SK-N-SH treated with all-trans-retinoic acid at 6 μM for 48 hours (cell line): ENCODE data around the gene EIF1B.

ENCODE experiments used
- CSDC2 ChIP-seq: fragments of 250-450 bp; sonication (Bioruptor Pico); IDR thresholded peaks from 2 replicates; pipeline ENCODE4 v1.5.0; 2020; ENCODE audit warnings: mild to moderate bottlenecking, moderate library complexity
- ISL1 ChIP-seq: fragments of 250-450 bp; sonication (Bioruptor Pico); IDR thresholded peaks from 2 replicates; pipeline ENCODE4 v2.1.2; 2022; ENCODE audit warnings: mild to moderate bottlenecking, moderate library complexity
- OSR1 ChIP-seq: fragments of 250-450 bp; sonication (Bioruptor Pico); IDR thresholded peaks from 2 replicates; pipeline ENCODE4 v1.8.0; 2022; ENCODE audit warnings: moderate library complexity, mild to moderate bottlenecking, inconsistent platforms
- POU6F1 ChIP-seq: fragments of 250-450 bp; sonication (Bioruptor Pico); IDR thresholded peaks from 2 replicates; pipeline ENCODE4 v1.8.0; 2021; ENCODE audit warnings: low read depth, mild to moderate bottlenecking, moderate library complexity, borderline replicate concordance
- RARB ChIP-seq: fragments of 250-450 bp; sonication (Bioruptor Pico); IDR thresholded peaks from 2 replicates; pipeline ENCODE4 v1.8.0; 2021; ENCODE audit warnings: mild to moderate bottlenecking, moderate library complexity
- ZFP30 ChIP-seq: fragments of 450-650 bp; formaldehyde crosslinking; IDR thresholded peaks from 2 replicates; pipeline ENCODE4 v1.5.0; 2022; ENCODE audit warnings: mild to moderate bottlenecking, moderate library complexity

- no peak for TF ChIP-seq RARB (CRISPR knock-in tag)
- TF ChIP-seq ISL1, result no peak
- no peak for TF ChIP-seq CSDC2
- TF ChIP-seq OSR1 (CRISPR knock-in tag), result no peak
- no peak for TF ChIP-seq ZFP30 (CRISPR knock-in tag)
- no peak for TF ChIP-seq POU6F1 (CRISPR knock-in tag)
Measured at GRCh38 chr3:40313975-40314860, 4.7 kb downstream of the EIF1B start.
